SK-N-SH treated with all-trans-retinoic acid at 6 μM for 48 hours (cell line): ENCODE measurements around the gene GCSAML.

Experiments used
- ATAC-seq: fragments of 200-7000 bp; cut with Tn5 transposase; 3 replicates; pipeline ENCODE4 v1.9.1; 2020; ENCODE audit warnings: mild to moderate bottlenecking, moderate library complexity
- ARNTL ChIP-seq: fragments of 450-650 bp; formaldehyde crosslinking; IDR thresholded peaks from 2 replicates; pipeline ENCODE4 v1.5.0; 2020; ENCODE audit warnings: low read depth, mild to moderate bottlenecking, moderate library complexity, borderline replicate concordance
- BACH2 ChIP-seq: fragments of 250-450 bp; sonication (Bioruptor Pico); IDR thresholded peaks from 2 replicates; pipeline ENCODE4 v1.9.0; 2021; ENCODE audit warnings: mild to moderate bottlenecking, borderline replicate concordance
- CREB5 ChIP-seq: fragments of 250-450 bp; sonication (Bioruptor Pico); IDR thresholded peaks from 2 replicates; pipeline ENCODE4 v1.5.1; 2020; ENCODE audit warnings: low read depth, mild to moderate bottlenecking, moderate library complexity
- CSDC2 ChIP-seq: fragments of 250-450 bp; sonication (Bioruptor Pico); IDR thresholded peaks from 2 replicates; pipeline ENCODE4 v1.5.0; 2020; ENCODE audit warnings: mild to moderate bottlenecking, moderate library complexity
- CSRNP3 ChIP-seq: fragments of 250-450 bp; sonication (Bioruptor Pico); IDR thresholded peaks from 2 replicates; pipeline ENCODE4 v1.5.1; 2021; ENCODE audit warnings: mild to moderate bottlenecking, moderate library complexity
- ESRRG ChIP-seq: fragments of 250-450 bp; sonication (Bioruptor Pico); IDR thresholded peaks from 2 replicates; pipeline ENCODE4 v1.6.1; 2021; ENCODE audit warnings: mild to moderate bottlenecking
- GLIS3 ChIP-seq: fragments of 250-450 bp; sonication (Bioruptor Pico); IDR thresholded peaks from 2 replicates; pipeline ENCODE4 v1.5.0; 2020; ENCODE audit warnings: mild to moderate bottlenecking, moderate library complexity
- ISL1 ChIP-seq: fragments of 250-450 bp; sonication (Bioruptor Pico); IDR thresholded peaks from 2 replicates; pipeline ENCODE4 v2.1.2; 2022; ENCODE audit warnings: mild to moderate bottlenecking, moderate library complexity
- OSR1 ChIP-seq: fragments of 250-450 bp; sonication (Bioruptor Pico); IDR thresholded peaks from 2 replicates; pipeline ENCODE4 v1.8.0; 2022; ENCODE audit warnings: moderate library complexity, mild to moderate bottlenecking, inconsistent platforms
- PATZ1 ChIP-seq: fragments of 250-450 bp; sonication (Bioruptor Pico); IDR thresholded peaks from 2 replicates; pipeline ENCODE4 v1.8.0; 2020; ENCODE audit warnings: mild to moderate bottlenecking, moderate library complexity, borderline replicate concordance
- POU6F1 ChIP-seq: fragments of 250-450 bp; sonication (Bioruptor Pico); IDR thresholded peaks from 2 replicates; pipeline ENCODE4 v1.8.0; 2021; ENCODE audit warnings: low read depth, mild to moderate bottlenecking, moderate library complexity, borderline replicate concordance
- PPARA ChIP-seq: fragments of 250-450 bp; sonication (Bioruptor Pico); IDR thresholded peaks from 2 replicates; pipeline ENCODE4 v1.5.0; 2020; ENCODE audit warnings: mild to moderate bottlenecking, borderline replicate concordance
- SNAI2 ChIP-seq: fragments of 250-450 bp; sonication (Bioruptor Pico); IDR thresholded peaks from 2 replicates; pipeline ENCODE4 v1.5.0; 2020; ENCODE audit warnings: mild to moderate bottlenecking, moderate library complexity
- TCF4 ChIP-seq: fragments of 250-450 bp; sonication (Bioruptor Pico); IDR thresholded peaks from 2 replicates; pipeline ENCODE4 v1.8.0; 2021; ENCODE audit warnings: mild to moderate bottlenecking, moderate library complexity, borderline replicate concordance
- TOX ChIP-seq: fragments of 250-450 bp; sonication (Bioruptor Pico); IDR thresholded peaks from 2 replicates; pipeline ENCODE4 v1.8.0; 2021; ENCODE audit warnings: mild to moderate bottlenecking, moderate library complexity, borderline replicate concordance
- ZC3H10 ChIP-seq: fragments of 250-450 bp; sonication (Bioruptor Pico); IDR thresholded peaks from 2 replicates; pipeline ENCODE4 v1.5.1; 2021; ENCODE audit warnings: mild to moderate bottlenecking, moderate library complexity
- ZFP3 ChIP-seq: fragments of 250-450 bp; sonication (Bioruptor Pico); IDR thresholded peaks from 2 replicates; pipeline ENCODE4 v1.5.0; 2020; ENCODE audit warnings: mild to moderate bottlenecking, moderate library complexity
- ZFP30 ChIP-seq: fragments of 450-650 bp; formaldehyde crosslinking; IDR thresholded peaks from 2 replicates; pipeline ENCODE4 v1.5.0; 2022; ENCODE audit warnings: mild to moderate bottlenecking, moderate library complexity
- ZNF565 ChIP-seq: fragments of 450-650 bp; formaldehyde crosslinking; conservative IDR thresholded peaks from 2 replicates; pipeline ENCODE4 v1.5.0; 2020; ENCODE audit warnings: low read depth, mild to moderate bottlenecking, moderate library complexity
- ZNF70 ChIP-seq: fragments of 450-650 bp; formaldehyde crosslinking; IDR thresholded peaks from 2 replicates; pipeline ENCODE4 v1.5.0; 2020; ENCODE audit warnings: mild to moderate bottlenecking, moderate library complexity
- ZNF8 ChIP-seq: fragments of 450-650 bp; formaldehyde crosslinking; IDR thresholded peaks from 2 replicates; pipeline ENCODE4 v1.5.0; 2020; ENCODE audit warnings: mild to moderate bottlenecking, moderate library complexity
- TF ChIP-seq, protein P1 (sequence below): fragments of 250-450 bp; sonication (Bioruptor Pico); IDR thresholded peaks from 2 replicates; pipeline ENCODE4 v1.5.0; 2020; ENCODE audit warnings: mild to moderate bottlenecking, moderate library complexity

Gene GCSAML

GRCh38 chr1:247530785-247531184, 18.1 kb upstream of the GCSAML start:
- TF ChIP-seq ZNF70, result no peak
- TF ChIP-seq ARNTL (CRISPR knock-in tag), result no peak
- no peak for TF ChIP-seq CSRNP3 (CRISPR knock-in tag)
- TF ChIP-seq OSR1 (CRISPR knock-in tag), result no peak
- no peak for TF ChIP-seq POU6F1 (CRISPR knock-in tag)
- no peak for TF ChIP-seq BACH2 (CRISPR knock-in tag)
- TF ChIP-seq ISL1 (CRISPR knock-in tag), result no peak
- TF ChIP-seq TCF4, result no peak
- TF ChIP-seq, all 23 proteins: peak for 0
- ATAC-seq, result no peak

GRCh38 chr1:247531937-247532336, 17.0 kb upstream of the GCSAML start:
- TF ChIP-seq PATZ1 (CRISPR knock-in tag) (no peak), ZNF8 (CRISPR knock-in tag) (no peak), BACH2 (CRISPR knock-in tag) (no peak), CSDC2 (CRISPR knock-in tag) (no peak), SNAI2 (CRISPR knock-in tag) (no peak), TCF4 (no peak), ESRRG (CRISPR knock-in tag) (no peak), PPARA (CRISPR knock-in tag) (no peak), CSRNP3 (CRISPR knock-in tag) (no peak), TOX (CRISPR knock-in tag) (no peak), ZNF70 (no peak), ZNF565 (CRISPR knock-in tag) (no peak), ISL1 (CRISPR knock-in tag) (no peak), ARNTL (CRISPR knock-in tag) (no peak), POU6F1 (CRISPR knock-in tag) (no peak), ZFP3 (CRISPR knock-in tag) (no peak)

DNA sequence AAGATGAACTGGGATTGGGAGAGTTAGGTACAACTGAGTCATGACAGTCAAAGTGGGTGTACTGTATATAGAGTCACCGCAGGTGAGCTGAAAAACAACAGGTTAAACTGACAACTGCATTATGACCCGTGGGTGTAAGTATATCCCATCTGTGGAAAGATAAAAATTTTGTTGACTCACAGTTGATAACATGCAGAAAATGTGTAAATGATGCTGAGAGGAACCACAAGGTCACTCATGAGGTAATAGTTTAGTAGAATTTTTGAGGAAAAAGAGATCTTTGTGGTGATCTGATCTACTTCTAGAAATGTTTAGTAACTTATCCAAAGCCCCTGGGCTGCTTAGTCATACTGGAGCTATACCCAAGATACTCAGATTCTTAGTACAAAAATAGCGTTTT, 13.5 kb upstream of the GCSAML start:
- ATAC-seq, result no peak
- TF ChIP-seq SNAI2 (CRISPR knock-in tag) (no peak), ZFP3 (CRISPR knock-in tag) (no peak), PATZ1 (CRISPR knock-in tag) (no peak), GLIS3 (CRISPR knock-in tag) (no peak), PPARA (CRISPR knock-in tag) (no peak), ARNTL (CRISPR knock-in tag) (no peak), BACH2 (CRISPR knock-in tag) (no peak), ZNF8 (CRISPR knock-in tag) (no peak), CREB5 (CRISPR knock-in tag) (no peak), ZC3H10 (CRISPR knock-in tag) (no peak), TOX (CRISPR knock-in tag) (no peak), ZFP30 (CRISPR knock-in tag) (no peak), ESRRG (CRISPR knock-in tag) (no peak), OSR1 (CRISPR knock-in tag) (no peak), ISL1 (CRISPR knock-in tag) (no peak), CSDC2 (CRISPR knock-in tag) (no peak)
- TF ChIP-seq, protein P1, sequence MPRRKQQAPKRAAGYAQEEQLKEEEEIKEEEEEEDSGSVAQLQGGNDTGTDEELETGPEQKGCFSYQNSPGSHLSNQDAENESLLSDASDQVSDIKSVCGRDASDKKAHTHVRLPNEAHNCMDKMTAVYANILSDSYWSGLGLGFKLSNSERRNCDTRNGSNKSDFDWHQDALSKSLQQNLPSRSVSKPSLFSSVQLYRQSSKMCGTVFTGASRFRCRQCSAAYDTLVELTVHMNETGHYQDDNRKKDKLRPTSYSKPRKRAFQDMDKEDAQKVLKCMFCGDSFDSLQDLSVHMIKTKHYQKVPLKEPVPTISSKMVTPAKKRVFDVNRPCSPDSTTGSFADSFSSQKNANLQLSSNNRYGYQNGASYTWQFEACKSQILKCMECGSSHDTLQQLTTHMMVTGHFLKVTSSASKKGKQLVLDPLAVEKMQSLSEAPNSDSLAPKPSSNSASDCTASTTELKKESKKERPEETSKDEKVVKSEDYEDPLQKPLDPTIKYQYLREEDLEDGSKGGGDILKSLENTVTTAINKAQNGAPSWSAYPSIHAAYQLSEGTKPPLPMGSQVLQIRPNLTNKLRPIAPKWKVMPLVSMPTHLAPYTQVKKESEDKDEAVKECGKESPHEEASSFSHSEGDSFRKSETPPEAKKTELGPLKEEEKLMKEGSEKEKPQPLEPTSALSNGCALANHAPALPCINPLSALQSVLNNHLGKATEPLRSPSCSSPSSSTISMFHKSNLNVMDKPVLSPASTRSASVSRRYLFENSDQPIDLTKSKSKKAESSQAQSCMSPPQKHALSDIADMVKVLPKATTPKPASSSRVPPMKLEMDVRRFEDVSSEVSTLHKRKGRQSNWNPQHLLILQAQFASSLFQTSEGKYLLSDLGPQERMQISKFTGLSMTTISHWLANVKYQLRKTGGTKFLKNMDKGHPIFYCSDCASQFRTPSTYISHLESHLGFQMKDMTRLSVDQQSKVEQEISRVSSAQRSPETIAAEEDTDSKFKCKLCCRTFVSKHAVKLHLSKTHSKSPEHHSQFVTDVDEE (CRISPR knock-in tag), result no peak

More at GRCh38 chr1:247531937-247532336, 17.0 kb upstream of the GCSAML start:
- ATAC-seq, result no peak
